SK-N-SH (cell line): Measurements from ENCODE around the gene GAL. TPM values are rescaled to one million over a fixed set of nuclear protein-coding genes. Genes with fewer than 3 reads are reported as not detected.

ENCODE experiments used
- CTCF ChIA-PET: fragments of 300-600, 350-600 bp; formaldehyde crosslinking; extraction: SDS; loops from one replicate; lab custom pipeline; 2021; lab: Yijun Ruan, JAX
- POLR2A ChIA-PET: fragments of 350-600 bp; sonication (Branson Sonifier 250); formaldehyde crosslinking; extraction: SDS; loops from one replicate; lab custom pipeline; 2020; ENCODE audit warnings: antibody characterized with exemption, inconsistent platforms; lab: Yijun Ruan, JAX
- DNase-seq: peaks from one replicate; pipeline ENCODE4 v3.0.0; 2012
- H2AFZ ChIP-seq: fragments of 200-600 bp; sonication (generic); 2 replicates; pipeline ENCODE4 v1.8.1; 2016; ENCODE audit warnings: antibody characterized with exemption, mild to moderate bottlenecking, low read depth
- H3F3A ChIP-seq: fragments of 200-600 bp; sonication (generic); replicated peaks from 2 replicates; pipeline ENCODE3; 2016; ENCODE audit warnings: antibody characterized with exemption, mild to moderate bottlenecking; ENCODE audit not compliant: insufficient read depth
- H3K27ac ChIP-seq, 2 experiments: fragments of 200-500 bp in 1 of 2; fragments of 200-600 bp in 1 of 2; sonication (Bioruptor generic) in 1 of 2; sonication (generic), shearing (Covaris generic) in 1 of 2; 2 replicates each; pipeline versions ENCODE4 v1.5.1 to v1.6.1; 2014 to 2016; ENCODE audit warnings: low read depth in 2 of 2, inconsistent platforms in 1 of 2, low read length in 1 of 2, mild to moderate bottlenecking in 1 of 2, mixed read lengths in 1 of 2
- H3K27me3 ChIP-seq: fragments of 200-600 bp; sonication (generic), shearing (Covaris generic); 2 replicates; pipeline ENCODE4 v1.6.1; 2016; ENCODE audit warnings: mixed run types; ENCODE audit not compliant: insufficient read depth
- H3K36me3 ChIP-seq, 2 experiments: fragments of 200-500 bp in 1 of 2; fragments of 200-600 bp in 1 of 2; sonication (Bioruptor generic) in 1 of 2; sonication (generic) in 1 of 2; replicated peaks in 1 of 2; 2 replicates each; pipeline versions ENCODE3 to v1.5.1; 2014 to 2016; ENCODE audit warnings: low read length in 1 of 2, mild to moderate bottlenecking in 1 of 2; ENCODE audit not compliant: insufficient read depth in 2 of 2, control insufficient read depth in 1 of 2
- H3K4me1 ChIP-seq, 2 experiments: fragments of 200-500 bp in 1 of 2; fragments of 200-600 bp in 1 of 2; sonication (Bioruptor generic) in 1 of 2; sonication (generic), shearing (Covaris generic) in 1 of 2; 2 replicates each; pipeline versions ENCODE4 v1.5.1 to v1.6.1; 2014 to 2016; ENCODE audit warnings: low read depth in 1 of 2, low read length in 1 of 2, mixed run types in 1 of 2; ENCODE audit not compliant: insufficient read depth in 2 of 2, control insufficient read depth in 1 of 2
- H3K4me2 ChIP-seq: fragments of 200-600 bp; sonication (generic), shearing (Covaris generic); 2 replicates; pipeline ENCODE4 v1.6.1; 2017; ENCODE audit warnings: mixed run types
- H3K4me3 ChIP-seq, 2 experiments: fragments of 200-500 bp in 1 of 2; fragments of 200-600 bp in 1 of 2; sonication (Bioruptor generic) in 1 of 2; sonication (generic), shearing (Covaris generic) in 1 of 2; 2 replicates each; pipeline versions ENCODE4 v1.5.1 to v1.8.1; 2014 to 2016; ENCODE audit warnings: low read depth in 2 of 2, inconsistent platforms in 1 of 2, low read length in 1 of 2, mild to moderate bottlenecking in 1 of 2, mixed read lengths in 1 of 2, moderate library complexity in 1 of 2
- H3K79me2 ChIP-seq: fragments of 200-600 bp; sonication (generic); 2 replicates; pipeline ENCODE4 v1.8.1; 2017; ENCODE audit warnings: mild to moderate bottlenecking; ENCODE audit not compliant: insufficient read depth
- H3K9ac ChIP-seq: fragments of 200-600 bp; sonication (generic); 2 replicates; pipeline ENCODE4 v1.6.1; 2017; ENCODE audit warnings: mixed run types
- H3K9me2 ChIP-seq: fragments of 200-600 bp; sonication (generic); 2 replicates; pipeline ENCODE4 v1.6.1; 2017; ENCODE audit warnings: mixed run types
- H3K9me3 ChIP-seq: fragments of 200-600 bp; sonication (generic); 2 replicates; pipeline ENCODE4 v1.6.1; 2017; ENCODE audit warnings: mixed run types, mild to moderate bottlenecking, moderate library complexity
- H4K20me1 ChIP-seq: fragments of 200-600 bp; sonication (generic); 2 replicates; pipeline ENCODE4 v1.6.1; 2017; ENCODE audit warnings: mild to moderate bottlenecking, mixed run types; ENCODE audit not compliant: insufficient read depth
- CHD2 ChIP-seq: fragments of 150-350 bp; IDR thresholded peaks from 2 replicates; pipeline ENCODE4 v1.6.1; 2018; ENCODE audit warnings: low read length; ENCODE audit not compliant: partially characterized antibody
- EZH2phosphoT487 ChIP-seq: fragments of 200-600 bp; sonication (generic); IDR thresholded peaks from 2 replicates; pipeline ENCODE4 v1.6.1; 2017; ENCODE audit warnings: low read depth, mixed run types, mild to moderate bottlenecking, antibody characterized with exemption, moderate library complexity, borderline replicate concordance
- GATA2 ChIP-seq: sonication (generic); formaldehyde crosslinking; IDR thresholded peaks from 2 replicates; pipeline ENCODE4 v1.5.0; 2020; ENCODE audit warnings: mild to moderate bottlenecking, missing genetic modification reagents
- NFIC ChIP-seq: IDR thresholded peaks from 2 replicates; pipeline ENCODE4 v1.4.0; 2012; ENCODE audit warnings: borderline replicate concordance
- SIN3A ChIP-seq: IDR thresholded peaks from 2 replicates; pipeline ENCODE4 v1.6.1; 2012; ENCODE audit warnings: low read depth, mild to moderate bottlenecking, low read length, moderate library complexity, borderline replicate concordance
- TAF1 ChIP-seq: IDR thresholded peaks from 2 replicates; pipeline ENCODE4 v1.6.1; 2012; ENCODE audit warnings: low read depth, mild to moderate bottlenecking, low read length, moderate library complexity, borderline replicate concordance
- TCF12 ChIP-seq: IDR thresholded peaks from 2 replicates; pipeline ENCODE4 v1.4.0; 2012
- TEAD4 ChIP-seq: IDR thresholded peaks from 2 replicates; pipeline ENCODE4 v1.4.0; 2012; ENCODE audit warnings: mild to moderate bottlenecking, borderline replicate concordance; ENCODE audit not compliant: insufficient read depth
- YY1 ChIP-seq: IDR thresholded peaks from 2 replicates; pipeline ENCODE4 v1.4.0; 2012; ENCODE audit warnings: low read depth, mild to moderate bottlenecking
- WGBS: methylation state at CpG from one replicate; pipeline ENCODE4 v1.1.6; 2017; ENCODE audit warnings: low lambda C conversion rate; 5-methylcytosine and 5-hydroxymethylcytosine counted together
- polyA plus RNA-seq, 3 experiments: library from polyadenylated mRNA; depleted of rRNA; stranded (reverse); fragments of >200 nt; gene quantifications; 2 replicates each; pipeline ENCODE4 v1.2.3, GENCODE V29; 2012
- TF ChIP-seq, protein P1 (sequence below): IDR thresholded peaks from 2 replicates; pipeline ENCODE4 v1.4.0; 2012; ENCODE audit warnings: low read depth
- TF ChIP-seq, protein P2 (sequence below): IDR thresholded peaks from 2 replicates; pipeline ENCODE4; 2012
- TF ChIP-seq, protein P3 (sequence below): fragments of 150-350 bp; IDR thresholded peaks from 2 replicates; pipeline ENCODE4 v1.6.1; 2017; ENCODE audit warnings: antibody characterized with exemption, low read length, low read depth, borderline replicate concordance
- TF ChIP-seq, protein P4 (sequence below): IDR thresholded peaks from 2 replicates; pipeline ENCODE4 v1.4.0; 2012; ENCODE audit warnings: low read depth, borderline replicate concordance
- TF ChIP-seq, protein P5 (sequence below): IDR thresholded peaks from 2 replicates; pipeline ENCODE4 v1.4.0; 2012; ENCODE audit warnings: low read depth, borderline replicate concordance

The GAL gene
- polyA plus RNA-seq, 1 of the 3 experiments (the other 2 are of a cell fraction), result 1.8 TPM

DNA sequence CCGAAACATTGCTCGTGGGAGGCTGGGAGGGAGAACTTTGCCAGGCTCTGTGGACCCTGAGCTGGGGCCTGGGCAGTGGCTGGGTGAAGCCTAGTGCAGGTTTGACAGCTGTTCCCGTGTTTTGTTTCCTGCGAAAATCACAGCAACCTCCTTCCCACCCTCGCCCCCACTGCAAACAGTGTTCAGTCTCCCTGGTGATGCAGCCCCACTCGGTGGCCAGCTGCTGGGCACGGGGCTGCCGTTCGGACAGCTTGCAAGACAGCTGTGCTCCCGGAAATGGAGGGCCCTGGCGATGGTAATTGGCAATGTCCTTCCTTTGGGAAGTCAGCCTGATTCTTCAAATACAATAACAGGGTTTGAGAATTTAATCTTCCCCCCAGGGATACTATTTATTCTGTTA, 10.4 kb upstream of the GAL start:
- Histone ChIP-seq H3K4me3 (no peak overlapping the region), H4K20me1 (no peaks in the 10 kb centered on the region), H3K36me3 (no peaks in the 10 kb centered on the region), H3K4me1 (peaks cover 0 to 10% of the 10 kb centered on the region in 2 experiments; a peak in 1 of 4 replicates), H3K9me2 (no peaks in the 10 kb centered on the region), H3K9ac (no peak overlapping the region)
- no peak for DNase-seq
- CTCF ChIA-PET, result interaction anchor here (1.2 kb wide), 1 partner anchor 11 kb away, joined by 3 read pairs; no protein-coding TSS in a partner anchor
- no peak for TF ChIP-seq TAF1
- no peak for TF ChIP-seq NFIC
- TF ChIP-seq TCF12, result no peak
- TF ChIP-seq, protein P1, sequence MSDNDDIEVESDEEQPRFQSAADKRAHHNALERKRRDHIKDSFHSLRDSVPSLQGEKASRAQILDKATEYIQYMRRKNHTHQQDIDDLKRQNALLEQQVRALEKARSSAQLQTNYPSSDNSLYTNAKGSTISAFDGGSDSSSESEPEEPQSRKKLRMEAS, result no peak
- TF ChIP-seq YY1, result no peak
- TF ChIP-seq, protein P2, sequence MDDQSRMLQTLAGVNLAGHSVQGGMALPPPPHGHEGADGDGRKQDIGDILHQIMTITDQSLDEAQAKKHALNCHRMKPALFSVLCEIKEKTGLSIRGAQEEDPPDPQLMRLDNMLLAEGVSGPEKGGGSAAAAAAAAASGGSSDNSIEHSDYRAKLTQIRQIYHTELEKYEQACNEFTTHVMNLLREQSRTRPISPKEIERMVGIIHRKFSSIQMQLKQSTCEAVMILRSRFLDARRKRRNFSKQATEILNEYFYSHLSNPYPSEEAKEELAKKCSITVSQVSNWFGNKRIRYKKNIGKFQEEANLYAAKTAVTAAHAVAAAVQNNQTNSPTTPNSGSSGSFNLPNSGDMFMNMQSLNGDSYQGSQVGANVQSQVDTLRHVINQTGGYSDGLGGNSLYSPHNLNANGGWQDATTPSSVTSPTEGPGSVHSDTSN, result no peak
- TF ChIP-seq CHD2, result no peak
- TF ChIP-seq, protein P3, sequence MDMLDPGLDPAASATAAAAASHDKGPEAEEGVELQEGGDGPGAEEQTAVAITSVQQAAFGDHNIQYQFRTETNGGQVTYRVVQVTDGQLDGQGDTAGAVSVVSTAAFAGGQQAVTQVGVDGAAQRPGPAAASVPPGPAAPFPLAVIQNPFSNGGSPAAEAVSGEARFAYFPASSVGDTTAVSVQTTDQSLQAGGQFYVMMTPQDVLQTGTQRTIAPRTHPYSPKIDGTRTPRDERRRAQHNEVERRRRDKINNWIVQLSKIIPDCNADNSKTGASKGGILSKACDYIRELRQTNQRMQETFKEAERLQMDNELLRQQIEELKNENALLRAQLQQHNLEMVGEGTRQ, result no peak
- TF ChIP-seq GATA2, result no peak
- no peak for TF ChIP-seq TEAD4
- no peak for TF ChIP-seq SIN3A
- no peak for TF ChIP-seq EZH2phosphoT487
- TF ChIP-seq, protein P4, sequence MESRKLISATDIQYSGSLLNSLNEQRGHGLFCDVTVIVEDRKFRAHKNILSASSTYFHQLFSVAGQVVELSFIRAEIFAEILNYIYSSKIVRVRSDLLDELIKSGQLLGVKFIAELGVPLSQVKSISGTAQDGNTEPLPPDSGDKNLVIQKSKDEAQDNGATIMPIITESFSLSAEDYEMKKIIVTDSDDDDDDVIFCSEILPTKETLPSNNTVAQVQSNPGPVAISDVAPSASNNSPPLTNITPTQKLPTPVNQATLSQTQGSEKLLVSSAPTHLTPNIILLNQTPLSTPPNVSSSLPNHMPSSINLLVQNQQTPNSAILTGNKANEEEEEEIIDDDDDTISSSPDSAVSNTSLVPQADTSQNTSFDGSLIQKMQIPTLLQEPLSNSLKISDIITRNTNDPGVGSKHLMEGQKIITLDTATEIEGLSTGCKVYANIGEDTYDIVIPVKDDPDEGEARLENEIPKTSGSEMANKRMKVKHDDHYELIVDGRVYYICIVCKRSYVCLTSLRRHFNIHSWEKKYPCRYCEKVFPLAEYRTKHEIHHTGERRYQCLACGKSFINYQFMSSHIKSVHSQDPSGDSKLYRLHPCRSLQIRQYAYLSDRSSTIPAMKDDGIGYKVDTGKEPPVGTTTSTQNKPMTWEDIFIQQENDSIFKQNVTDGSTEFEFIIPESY, result no peak
- TF ChIP-seq, protein P5, sequence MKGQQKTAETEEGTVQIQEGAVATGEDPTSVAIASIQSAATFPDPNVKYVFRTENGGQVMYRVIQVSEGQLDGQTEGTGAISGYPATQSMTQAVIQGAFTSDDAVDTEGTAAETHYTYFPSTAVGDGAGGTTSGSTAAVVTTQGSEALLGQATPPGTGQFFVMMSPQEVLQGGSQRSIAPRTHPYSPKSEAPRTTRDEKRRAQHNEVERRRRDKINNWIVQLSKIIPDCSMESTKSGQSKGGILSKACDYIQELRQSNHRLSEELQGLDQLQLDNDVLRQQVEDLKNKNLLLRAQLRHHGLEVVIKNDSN, result no peak
- TF ChIP-seq, all 33 proteins: peak for 0
- POLR2A ChIA-PET, result no interaction called here
- H3K79me2 ChIP-seq, result no peaks in the 10 kb centered on the region
- WGBS, result 75% methylated on average over 11 of the region's 11 CpGs
- no peaks in the 10 kb centered on the region for H3K9me3 ChIP-seq
- no peaks in the 10 kb centered on the region; the same call in 1 of the 2 replicates for H3K27me3 ChIP-seq
- H2AFZ ChIP-seq, result no peak overlapping the region
- no peak overlapping the region for H3K27ac ChIP-seq
- H3K4me2 ChIP-seq, result no peak overlapping the region
- H3F3A ChIP-seq, result no peaks in the 10 kb centered on the region
